Measurements from ENCODE around the gene NINJ1.
"Not testable (repeated sequence)": the region's sequence is repeated elsewhere in the genome, so short reads cannot be mapped to it uniquely, and the experiment has no call there.

NINJ1 gene

DNA sequence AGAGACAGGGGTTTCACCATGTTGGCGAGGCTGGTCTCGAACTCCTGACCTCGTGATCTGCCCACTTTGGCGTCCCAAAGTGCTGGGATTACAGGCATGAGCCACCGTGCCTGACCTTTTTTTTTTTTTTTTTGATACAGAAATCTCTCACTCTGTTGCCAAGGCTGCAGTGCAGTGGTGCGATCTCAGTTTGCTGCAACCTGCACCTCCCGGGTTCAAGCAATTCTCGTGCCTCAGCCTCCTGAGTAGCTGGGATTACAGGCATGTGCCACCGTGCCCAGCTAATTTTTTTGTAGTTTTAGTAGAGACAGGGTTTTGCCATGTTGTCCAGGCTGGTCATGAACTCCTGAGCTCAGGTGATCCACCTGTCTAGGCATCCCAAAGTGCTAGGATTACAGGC, 16.5 kb downstream of the NINJ1 start:
- not testable (repeated sequence) for H3K36me3 ChIP-seq (ENCODE audit: insufficient read depth, low read length); H3K9me3 ChIP-seq (ENCODE audit: low read length); H3K4me1 ChIP-seq (ENCODE audit: insufficient read depth, low read length); H2AFZ ChIP-seq (ENCODE audit: low read depth, low read length); H3K4me3 ChIP-seq (ENCODE audit: low read length); H3K27me3 ChIP-seq (ENCODE audit: insufficient read depth, low read length)

GRCh38 chr9:93116072-93116961, 17.7 kb downstream of the NINJ1 start:
- no peaks in the 10 kb centered on the region for H3K27me3 ChIP-seq (ENCODE audit: insufficient read depth, low read length)
- H3K4me3 ChIP-seq (ENCODE audit: low read length) = no peak overlapping the region
- H3K4me1 ChIP-seq (ENCODE audit: insufficient read depth, low read length) = no peaks in the 10 kb centered on the region
- no peaks in the 10 kb centered on the region for H3K36me3 ChIP-seq (ENCODE audit: insufficient read depth, low read length)
- no peak overlapping the region for H2AFZ ChIP-seq (ENCODE audit: low read depth, low read length)
- H3K9me3 ChIP-seq (ENCODE audit: low read length) = no peaks in the 10 kb centered on the region

DNA sequence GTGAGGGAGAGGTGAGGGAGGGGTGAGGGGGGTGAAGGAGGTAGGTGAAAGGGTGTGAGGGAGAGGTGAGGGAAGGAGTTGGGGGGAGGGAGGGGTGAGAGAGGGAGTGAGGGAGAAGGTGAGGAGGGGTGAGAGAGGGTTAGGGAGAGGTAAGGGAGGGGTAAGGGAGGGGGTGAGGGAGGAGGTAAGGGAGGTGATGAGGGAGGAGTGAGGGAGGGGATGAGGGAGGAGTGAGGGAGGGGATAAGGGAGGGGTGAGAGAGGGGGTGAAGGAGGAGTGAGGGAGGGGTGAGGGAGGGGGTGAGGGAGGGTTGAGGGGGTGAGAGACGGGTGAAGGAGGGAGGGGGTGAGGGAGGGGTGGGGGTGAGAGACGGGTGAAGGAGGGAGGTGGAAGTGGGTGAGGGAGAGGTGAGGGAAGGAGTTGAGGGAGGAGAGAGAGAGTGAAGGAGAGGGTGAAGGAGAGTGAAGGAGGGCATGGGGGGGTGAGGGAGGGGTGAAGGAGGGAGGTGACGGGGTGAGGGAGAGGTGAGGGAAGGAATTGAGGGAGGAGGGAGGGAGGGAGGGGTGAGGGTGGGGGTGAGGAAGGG, 18.5 kb downstream of the NINJ1 start:
- no peak overlapping the region for H2AFZ ChIP-seq (ENCODE audit: low read depth, low read length)
- H3K36me3 ChIP-seq (ENCODE audit: insufficient read depth, low read length) = no peaks in the 10 kb centered on the region
- H3K27me3 ChIP-seq (ENCODE audit: insufficient read depth, low read length) = no peaks in the 10 kb centered on the region
- no peak overlapping the region for H3K4me3 ChIP-seq (ENCODE audit: low read length)
- H3K9me3 ChIP-seq (ENCODE audit: low read length) = no peaks in the 10 kb centered on the region
- no peaks in the 10 kb centered on the region for H3K4me1 ChIP-seq (ENCODE audit: insufficient read depth, low read length)

DNA sequence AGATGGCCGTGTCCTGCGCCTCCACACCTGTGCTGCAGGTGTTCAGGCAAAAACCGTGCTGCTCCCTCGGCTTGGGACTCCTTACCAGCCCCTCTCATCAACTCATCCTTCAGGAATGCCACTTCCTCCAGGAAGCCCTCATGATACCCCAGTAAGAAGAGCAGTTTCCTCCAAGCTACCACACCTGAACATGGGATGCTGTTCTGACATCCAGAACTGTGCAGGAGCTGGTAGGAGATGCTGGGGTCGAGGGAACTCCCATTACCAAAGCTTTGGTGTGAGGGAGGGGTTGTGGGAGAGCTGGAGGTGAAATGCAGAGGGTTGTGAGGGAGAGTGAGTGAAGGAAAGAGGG, 19.1 kb downstream of the NINJ1 start:
- Histone ChIP-seq H3K4me1 (ENCODE audit: insufficient read depth, low read length) (no peaks in the 10 kb centered on the region), H3K36me3 (ENCODE audit: insufficient read depth, low read length) (no peaks in the 10 kb centered on the region), H3K4me3 (ENCODE audit: low read length) (no peak overlapping the region), H3K9me3 (ENCODE audit: low read length) (no peaks in the 10 kb centered on the region), H2AFZ (ENCODE audit: low read depth, low read length) (no peak overlapping the region), H3K27me3 (ENCODE audit: insufficient read depth, low read length) (no peaks in the 10 kb centered on the region)

DNA sequence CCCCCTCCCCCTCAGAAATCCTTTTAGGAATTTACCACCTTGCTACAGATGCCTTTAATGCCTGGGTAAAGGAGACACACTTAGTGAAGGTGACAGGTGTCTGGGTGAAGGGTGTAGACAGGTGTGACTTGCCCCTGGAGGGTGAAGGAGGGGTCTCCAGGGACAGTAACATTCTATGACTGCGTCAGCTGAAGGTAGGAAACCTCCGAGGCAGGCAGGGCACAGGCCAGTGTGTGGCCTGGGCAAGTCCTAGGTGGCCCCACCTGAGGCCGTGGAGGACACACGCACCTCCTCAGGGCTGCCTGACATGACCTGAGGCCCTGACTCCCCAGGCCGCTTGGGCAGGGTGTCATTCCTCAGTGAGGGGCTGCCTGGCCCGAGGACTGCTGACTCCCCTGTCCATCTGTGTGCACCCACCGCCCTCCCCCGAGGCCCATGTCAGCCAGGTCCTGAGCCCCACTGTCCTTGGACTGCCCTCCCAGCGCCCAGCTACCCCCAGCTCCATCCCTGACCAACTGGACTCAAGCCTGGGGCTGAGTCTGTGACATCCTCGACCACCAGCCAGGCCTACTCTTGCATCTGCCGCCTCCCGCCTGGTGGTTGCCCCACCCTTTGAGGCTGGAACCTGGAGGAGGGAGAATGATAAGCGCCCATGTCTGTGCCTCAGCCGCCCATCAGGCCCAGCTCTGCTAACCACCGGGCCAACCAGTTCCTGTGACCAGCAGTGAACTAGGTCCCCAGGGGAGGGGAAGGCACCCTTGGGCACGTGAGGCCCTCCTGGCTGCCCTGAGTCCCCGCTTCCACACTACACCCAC, 19.7 kb downstream of the NINJ1 start:
- no peak overlapping the region for H3K4me3 ChIP-seq (ENCODE audit: low read length)
- H3K27me3 ChIP-seq (ENCODE audit: insufficient read depth, low read length) = no peaks in the 10 kb centered on the region
- no peaks in the 10 kb centered on the region for H3K4me1 ChIP-seq (ENCODE audit: insufficient read depth, low read length)
- H2AFZ ChIP-seq (ENCODE audit: low read depth, low read length) = no peak overlapping the region
- no peaks in the 10 kb centered on the region for H3K36me3 ChIP-seq (ENCODE audit: insufficient read depth, low read length)
- no peaks in the 10 kb centered on the region for H3K9me3 ChIP-seq (ENCODE audit: low read length)

DNA sequence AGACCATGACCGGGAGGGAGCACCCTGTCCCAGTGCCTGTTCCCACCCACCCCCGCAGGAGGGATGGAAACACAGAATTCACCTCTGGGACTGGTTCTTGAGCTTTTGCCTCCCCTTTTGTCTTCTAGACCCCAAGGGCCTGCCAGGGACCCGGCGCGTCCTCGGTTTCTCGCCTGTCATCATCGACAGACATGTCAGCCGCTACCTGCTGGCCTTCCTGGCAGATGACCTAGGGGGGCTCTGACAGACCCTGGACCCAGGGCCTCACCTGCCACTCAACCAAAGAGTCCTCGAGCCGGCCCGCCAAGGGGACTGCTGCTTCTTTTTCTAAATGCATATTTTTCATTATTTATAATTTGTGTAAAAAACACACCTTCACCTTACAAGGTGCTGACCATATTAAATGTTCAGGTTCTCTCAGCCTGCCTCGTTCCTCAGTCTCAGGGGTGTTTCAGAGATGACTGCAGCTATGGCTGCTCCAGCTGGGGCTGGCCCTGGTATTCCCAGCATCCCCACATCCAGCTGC, 21.1 kb downstream of the NINJ1 start:
- Histone ChIP-seq H3K9me3 (ENCODE audit: low read length) (no peaks in the 10 kb centered on the region), H2AFZ (ENCODE audit: low read depth, low read length) (no peak overlapping the region), H3K4me1 (ENCODE audit: insufficient read depth, low read length) (no peaks in the 10 kb centered on the region), H3K36me3 (ENCODE audit: insufficient read depth, low read length) (peaks cover 5% of the 10 kb centered on the region), H3K4me3 (ENCODE audit: low read length) (no peak overlapping the region), H3K27me3 (ENCODE audit: insufficient read depth, low read length) (no peaks in the 10 kb centered on the region)

DNA sequence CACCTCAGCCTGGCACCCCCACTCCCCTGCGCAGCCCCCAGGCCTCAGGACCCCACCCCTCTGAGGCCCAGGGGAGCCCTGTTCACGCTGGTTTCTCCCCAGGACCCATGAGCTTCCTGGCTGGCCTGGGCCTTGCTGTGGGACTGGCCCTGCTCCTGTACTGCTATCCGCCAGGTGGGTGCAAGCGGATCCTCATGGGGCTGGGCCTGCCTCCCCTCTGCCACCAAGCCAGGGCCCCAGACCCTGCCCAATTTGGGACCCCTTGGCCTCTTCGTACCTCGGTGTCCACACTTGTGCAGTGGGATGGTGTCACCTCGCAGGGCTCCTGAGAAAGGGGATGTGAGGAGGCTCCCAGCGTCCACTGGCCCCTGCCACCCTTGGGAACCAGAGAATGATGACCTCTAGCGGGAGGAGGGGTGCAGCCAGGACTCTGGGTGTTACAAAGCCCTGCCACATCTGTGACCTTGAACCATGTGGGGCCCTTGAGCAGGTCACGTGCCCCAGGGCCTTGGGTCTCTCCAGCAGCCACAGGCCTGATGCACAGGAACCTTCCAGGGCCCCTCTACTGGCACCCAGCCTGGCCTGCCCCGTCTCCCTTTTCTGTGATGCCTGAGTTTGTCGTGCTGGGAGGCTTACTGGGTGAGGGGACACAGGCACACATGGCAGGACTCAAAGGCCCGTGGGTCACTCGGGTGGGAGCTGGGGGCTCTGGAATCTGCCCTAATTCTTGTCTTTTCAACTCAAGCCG, 21.8 kb downstream of the NINJ1 start:
- Histone ChIP-seq H3K36me3 (ENCODE audit: insufficient read depth, low read length) (peaks cover 5% of the 10 kb centered on the region), H3K4me3 (ENCODE audit: low read length) (no peak overlapping the region), H3K27me3 (ENCODE audit: insufficient read depth, low read length) (no peaks in the 10 kb centered on the region), H2AFZ (ENCODE audit: low read depth, low read length) (no peak overlapping the region), H3K4me1 (ENCODE audit: insufficient read depth, low read length) (no peaks in the 10 kb centered on the region), H3K9me3 (ENCODE audit: low read length) (no peaks in the 10 kb centered on the region)

DNA sequence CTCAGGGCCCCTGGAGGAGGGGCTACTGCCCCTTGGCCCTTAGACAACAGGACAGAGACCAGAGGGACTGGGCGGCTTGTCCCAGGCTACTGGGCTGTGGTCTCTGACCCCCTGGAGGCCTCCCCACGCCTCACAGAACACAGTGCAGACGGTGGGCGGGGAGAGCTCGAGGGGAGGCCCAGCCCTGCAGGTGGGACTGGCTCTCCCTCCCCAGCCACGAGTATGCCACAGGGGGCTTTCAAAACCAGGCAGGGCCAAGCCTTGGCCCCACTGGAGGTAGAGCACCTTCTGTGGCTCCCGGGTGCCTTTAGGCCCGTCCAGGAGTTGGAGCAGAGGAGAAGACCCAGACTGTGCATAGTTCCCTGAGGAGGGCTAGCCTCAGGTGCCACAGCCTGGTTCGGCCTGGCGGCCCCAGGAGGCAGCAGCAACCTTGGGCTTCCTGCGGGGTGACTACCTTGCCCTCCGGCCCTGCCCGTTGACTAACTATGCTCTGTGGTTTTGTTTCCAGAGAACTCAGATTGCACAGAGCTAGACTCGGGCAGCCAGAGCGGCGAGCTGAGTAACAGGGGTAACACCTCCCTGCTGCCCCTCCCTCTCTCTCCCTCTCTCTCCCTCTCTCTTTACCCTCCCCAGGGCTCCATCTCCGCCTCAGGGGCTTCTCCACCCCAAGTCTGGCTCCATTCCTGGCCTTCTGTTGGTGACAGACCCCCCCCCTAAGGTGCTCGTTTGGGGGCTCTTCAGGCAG, 22.5 kb downstream of the NINJ1 start:
- Histone ChIP-seq H3K36me3 (ENCODE audit: insufficient read depth, low read length) (peaks cover 5% of the 10 kb centered on the region), H2AFZ (ENCODE audit: low read depth, low read length) (no peak overlapping the region), H3K27me3 (ENCODE audit: insufficient read depth, low read length) (no peaks in the 10 kb centered on the region), H3K4me3 (ENCODE audit: low read length) (no peak overlapping the region), H3K4me1 (ENCODE audit: insufficient read depth, low read length) (no peaks in the 10 kb centered on the region), H3K9me3 (ENCODE audit: low read length) (no peaks in the 10 kb centered on the region)

DNA sequence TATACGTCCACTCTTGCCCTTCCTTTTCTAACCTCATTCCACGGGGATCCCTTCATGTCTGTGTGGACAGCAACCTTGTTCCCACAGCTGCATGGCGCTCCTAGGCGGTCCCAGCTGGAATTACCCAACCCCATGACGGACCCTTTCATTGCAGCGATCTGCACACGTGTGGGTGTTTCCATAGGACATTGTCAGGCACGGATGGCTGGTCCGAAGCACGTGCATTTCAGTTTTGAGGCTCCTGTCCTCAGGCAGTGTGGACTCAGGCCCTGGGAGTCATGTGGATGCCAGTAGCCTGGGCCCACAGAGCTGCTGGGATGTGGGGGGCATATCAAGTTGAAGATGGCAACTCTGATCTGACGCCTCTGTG, 23.1 kb downstream of the NINJ1 start:
- H3K4me1 ChIP-seq (ENCODE audit: insufficient read depth, low read length) = no peaks in the 10 kb centered on the region
- H3K27me3 ChIP-seq (ENCODE audit: insufficient read depth, low read length) = no peaks in the 10 kb centered on the region
- peaks cover 5% of the 10 kb centered on the region for H3K36me3 ChIP-seq (ENCODE audit: insufficient read depth, low read length)
- H2AFZ ChIP-seq (ENCODE audit: low read depth, low read length) = no peak overlapping the region
- H3K4me3 ChIP-seq (ENCODE audit: low read length) = no peak overlapping the region
- H3K9me3 ChIP-seq (ENCODE audit: low read length) = no peaks in the 10 kb centered on the region

GRCh38 chr9:93110311-93110855, 23.7 kb downstream of the NINJ1 start:
- Histone ChIP-seq H3K36me3 (ENCODE audit: insufficient read depth, low read length) (peaks cover 5% of the 10 kb centered on the region), H3K4me3 (ENCODE audit: low read length) (no peak overlapping the region), H3K4me1 (ENCODE audit: insufficient read depth, low read length) (no peaks in the 10 kb centered on the region), H3K9me3 (ENCODE audit: low read length) (no peaks in the 10 kb centered on the region), H3K27me3 (ENCODE audit: insufficient read depth, low read length) (no peaks in the 10 kb centered on the region), H2AFZ (ENCODE audit: low read depth, low read length) (no peak overlapping the region)

GRCh38 chr9:93108291-93109041, 25.6 kb downstream of the NINJ1 start:
- H3K27me3 ChIP-seq (ENCODE audit: insufficient read depth, low read length) = no peaks in the 10 kb centered on the region
- H3K36me3 ChIP-seq (ENCODE audit: insufficient read depth, low read length) = peaks cover 5% of the 10 kb centered on the region
- H2AFZ ChIP-seq (ENCODE audit: low read depth, low read length) = no peak overlapping the region
- H3K4me1 ChIP-seq (ENCODE audit: insufficient read depth, low read length) = no peaks in the 10 kb centered on the region
- H3K4me3 ChIP-seq (ENCODE audit: low read length) = no peak overlapping the region
- H3K9me3 ChIP-seq (ENCODE audit: low read length) = peaks cover 4% of the 10 kb centered on the region

Data from neuron (in vitro differentiated cells).